Panc1 (cell line): Measurements from ENCODE around the gene GJB4. TPM values are rescaled to one million over a fixed set of nuclear protein-coding genes. Genes with fewer than 3 reads are reported as not detected.
"Not testable (repeated sequence)": the region's sequence is repeated elsewhere in the genome, so short reads cannot be mapped to it uniquely, and the experiment has no call there.

Source experiments
- ATAC-seq: fragments of 200-7000 bp; cut with Tn5 transposase; 2 replicates; pipeline ENCODE4 v1.9.1; 2020; ENCODE audit warnings: mild to moderate bottlenecking, moderate library complexity
- BruUV-seq: library from RNA; stranded (reverse); fragments of 400-500 nt; replicated peaks from 2 replicates; lab custom pipeline; 2021; lab: Mats Ljungman, UMichigan
- CTCF ChIA-PET: fragments of 300-600 bp; sonication (Branson Sonifier 250); formaldehyde crosslinking; loops from one replicate; lab custom pipeline; 2022; ENCODE audit warnings: antibody characterized with exemption; lab: Charles Lee
- POLR2A ChIA-PET: fragments of 300-600 bp; sonication (Branson Sonifier 250); formaldehyde crosslinking; loops from one replicate; lab custom pipeline; 2022; ENCODE audit warnings: antibody characterized with exemption; lab: Charles Lee
- DNase-seq: peaks from one replicate; pipeline ENCODE4 v3.0.0-alpha.2; 2010; ENCODE audit warnings: low read depth, low spot score
- H3K27ac ChIP-seq: 2 replicates; pipeline ENCODE4 v1.5.1; 2011; ENCODE audit warnings: mild to moderate bottlenecking, low read length, inconsistent platforms
- H3K27me3 ChIP-seq: fragments of 200-500 bp; sonication (Bioruptor generic); 2 replicates; pipeline ENCODE4 v1.6.0; 2014; ENCODE audit warnings: low read length, inconsistent platforms; ENCODE audit not compliant: control insufficient read depth, insufficient read depth
- H3K36me3 ChIP-seq: fragments of 200-500 bp; sonication (Bioruptor generic); 2 replicates; pipeline ENCODE4 v1.5.1; 2014; ENCODE audit warnings: inconsistent platforms, mild to moderate bottlenecking, low read length, moderate library complexity; ENCODE audit not compliant: control insufficient read depth, insufficient read depth
- H3K4me1 ChIP-seq: 2 replicates; pipeline ENCODE4 v1.5.1; 2011; ENCODE audit warnings: inconsistent platforms, mild to moderate bottlenecking, low read length, moderate library complexity; ENCODE audit not compliant: control insufficient read depth, insufficient read depth
- H3K4me3 ChIP-seq, 2 experiments: 2 replicates each; pipeline ENCODE4 v1.5.1; 2011 to 2012; ENCODE audit warnings: low read depth in 2 of 2, low read length in 2 of 2, mild to moderate bottlenecking in 2 of 2, inconsistent platforms in 1 of 2, moderate library complexity in 1 of 2
- H3K9me3 ChIP-seq: fragments of 200-500 bp; sonication (Bioruptor generic); 2 replicates; pipeline ENCODE4 v1.5.1; 2014; ENCODE audit warnings: low read depth, mild to moderate bottlenecking, inconsistent platforms, low read length, moderate library complexity; ENCODE audit not compliant: control insufficient read depth, insufficient read depth
- CTCF ChIP-seq: fragments of 450-650 bp; IDR thresholded peaks from 2 replicates; pipeline ENCODE4 v1.5.1; 2017; ENCODE audit warnings: mild to moderate bottlenecking
- POLR2AphosphoS5 ChIP-seq: IDR thresholded peaks from 2 replicates; pipeline ENCODE4 v1.6.1; 2012; ENCODE audit warnings: mild to moderate bottlenecking, low read depth, low read length, moderate library complexity
- REST ChIP-seq, 2 experiments: IDR thresholded peaks; 2 replicates each; pipeline ENCODE4 v1.6.1; 2011 to 2012; ENCODE audit warnings: low read depth in 2 of 2, control low read depth in 1 of 2, low read length in 1 of 2, mild to moderate bottlenecking in 1 of 2, moderate library complexity in 1 of 2; ENCODE audit not compliant: insufficient read depth in 1 of 2
- SIN3A ChIP-seq: IDR thresholded peaks from 2 replicates; pipeline ENCODE4 v1.6.1; 2012; ENCODE audit warnings: low read depth, mild to moderate bottlenecking, low read length, moderate library complexity, borderline replicate concordance; ENCODE audit not compliant: insufficient read depth
- TCF7L2 ChIP-seq: IDR thresholded peaks from 2 replicates; pipeline ENCODE4 v1.6.1; 2011; ENCODE audit warnings: mild to moderate bottlenecking, low read depth, low read length, inconsistent platforms
- in situ Hi-C: cut with HindIII; loops from 2 replicates; pipeline ENCODE4 v1.10.0; 2016; ENCODE audit warnings: low sequenced_read_pairs, low pct_unique_long_range_greater_than_20kb
- intact Hi-C: fragments of 100-400 bp; cut with micrococcal nuclease; formaldehyde crosslinking; loops from one replicate; pipeline ENCODE4 v1.10.0; 2022; ENCODE audit not compliant: unreplicated experiment
- total RNA-seq: library from RNA; stranded (reverse); gene quantifications from one replicate; pipeline ENCODE4 v1.2.1, GENCODE V29; 2021; ENCODE audit not compliant: unreplicated experiment

The GJB4 gene
- total RNA-seq, 1 experiment from 2014 or later = not detected

GRCh38 chr1:34730485-34730884, 29.1 kb upstream of the GJB4 start:
- no peak for ATAC-seq
- CTCF ChIA-PET = no interaction called here
- H3K4me3 ChIP-seq = no peak overlapping the region
- no peak overlapping the region for H3K27ac ChIP-seq
- intact Hi-C loops = no loop called here
- BruUV-seq = no TSS peak
- H3K9me3 ChIP-seq = no peaks in the 10 kb centered on the region
- TF ChIP-seq SIN3A (no peak), TCF7L2 (no peak), CTCF (no peak), POLR2AphosphoS5 (no peak), REST (IDR thresholded peaks at IDR 0.05; ENCODE audit: insufficient read depth in 1 of 2, low read depth in 2 of 2, low read length in 1 of 2) (no peak)
- POLR2A ChIA-PET = interaction anchor here (0.7 kb wide), 1 partner anchor 13 kb away, joined by 4 read pairs; no protein-coding TSS in a partner anchor
- no peaks in the 10 kb centered on the region for H3K36me3 ChIP-seq
- in situ Hi-C loops = no loop called here
- peaks cover 6% of the 10 kb centered on the region; the same call in 1 of the 2 replicates for H3K27me3 ChIP-seq
- DNase-seq = no peak
- no peaks in the 10 kb centered on the region for H3K4me1 ChIP-seq

- H3K4me1 ChIP-seq, H3K9me3 ChIP-seq, ATAC-seq, H3K36me3 ChIP-seq, H3K27ac ChIP-seq, POLR2A ChIA-PET, H3K27me3 ChIP-seq, intact Hi-C loops, in situ Hi-C loops, DNase-seq, CTCF ChIA-PET, BruUV-seq, H3K4me3 ChIP-seq: not testable (repeated sequence)
Observed at GRCh38 chr1:34732831-34733230, 26.7 kb upstream of the GJB4 start.

GRCh38 chr1:34736692-34737091, 22.8 kb upstream of the GJB4 start:
- BruUV-seq = no TSS peak
- ATAC-seq (no peak), DNase-seq (no peak)
- no peaks in the 10 kb centered on the region for H3K36me3 ChIP-seq
- H3K9me3 ChIP-seq = no peaks in the 10 kb centered on the region
- no peaks in the 10 kb centered on the region; the same call in 1 of the 2 replicates for H3K27me3 ChIP-seq
- in situ Hi-C loops = no loop called here
- POLR2A ChIA-PET = no interaction called here
- no peak overlapping the region for H3K27ac ChIP-seq
- no peaks in the 10 kb centered on the region for H3K4me1 ChIP-seq
- H3K4me3 ChIP-seq = no peak overlapping the region
- TF ChIP-seq REST (IDR thresholded peaks at IDR 0.05; ENCODE audit: insufficient read depth in 1 of 2, low read depth in 2 of 2, low read length in 1 of 2) = no peak
- no peak for TF ChIP-seq CTCF
- no peak for TF ChIP-seq SIN3A
- TF ChIP-seq POLR2AphosphoS5 = no peak
- TF ChIP-seq TCF7L2 = no peak
- intact Hi-C loops = no loop called here
- CTCF ChIA-PET = no interaction called here

- BruUV-seq, H3K27ac ChIP-seq, CTCF ChIA-PET, H3K9me3 ChIP-seq, ATAC-seq, H3K27me3 ChIP-seq, H3K36me3 ChIP-seq, POLR2A ChIA-PET, intact Hi-C loops, H3K4me3 ChIP-seq, H3K4me1 ChIP-seq, in situ Hi-C loops, DNase-seq: not testable (repeated sequence)
Observed at GRCh38 chr1:34737236-34737635, 22.3 kb upstream of the GJB4 start.
